ENCODE measurements around the gene USF2. TPM values are rescaled to one million over a fixed set of nuclear protein-coding genes. Genes with fewer than 3 reads are reported as not detected.
"Not testable (repeated sequence)": the region's sequence is repeated elsewhere in the genome, so short reads cannot be mapped to it uniquely, and the experiment has no call there.

USF2 gene, protein sequence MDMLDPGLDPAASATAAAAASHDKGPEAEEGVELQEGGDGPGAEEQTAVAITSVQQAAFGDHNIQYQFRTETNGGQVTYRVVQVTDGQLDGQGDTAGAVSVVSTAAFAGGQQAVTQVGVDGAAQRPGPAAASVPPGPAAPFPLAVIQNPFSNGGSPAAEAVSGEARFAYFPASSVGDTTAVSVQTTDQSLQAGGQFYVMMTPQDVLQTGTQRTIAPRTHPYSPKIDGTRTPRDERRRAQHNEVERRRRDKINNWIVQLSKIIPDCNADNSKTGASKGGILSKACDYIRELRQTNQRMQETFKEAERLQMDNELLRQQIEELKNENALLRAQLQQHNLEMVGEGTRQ
- total RNA-seq, result 100 to 1,000 TPM in 1 of 5 donors, 10 to 100 TPM in 4; 26.8 to 105 (median 71.8) TPM
- polyA plus RNA-seq, result 100 to 1,000 TPM in 1 of 3 donors, 10 to 100 TPM in 2; 83.9 to 109 (median 88.2) TPM
- long read RNA-seq, donor 1, partial matches to known transcripts, result 0 of 3 reads
- long read RNA-seq, donor 1, other reads (novel, unspliced or antisense), result 0 of 3 reads
- long read RNA-seq, donor 2, partial matches to known transcripts, result 0 of 13 reads
- long read RNA-seq, donor 2, other reads (novel, unspliced or antisense), result 0 of 13 reads
- long read RNA-seq, donor 3, transcript USF2-210 (4 exons, 510 nt), result major isoform, 5 of 14 reads
- long read RNA-seq, donor 3, transcript USF2-201 (10 exons, 1,634 nt), result major isoform, 5 of 14 reads
- long read RNA-seq, donor 3, partial matches to known transcripts, result 0 of 14 reads
- long read RNA-seq, donor 3, other reads (novel, unspliced or antisense), result 0 of 14 reads
- long read RNA-seq, donor 4, result 0 reads
- long read RNA-seq, donor 5, partial matches to known transcripts, result 12 of 29 reads
- long read RNA-seq, donor 5, other reads (novel, unspliced or antisense), result 0 of 29 reads
- long read RNA-seq, donor 6, transcript USF2-212 (4 exons, 446 nt), result minor isoform, 6 of 51 reads
- long read RNA-seq, donor 6, transcript USF2-201 (10 exons, 1,634 nt), result major isoform, 24 of 51 reads
- long read RNA-seq, donor 6, partial matches to known transcripts, result 10 of 51 reads
- long read RNA-seq, donor 6, other reads (novel, unspliced or antisense), result 0 of 51 reads
- long read RNA-seq, donor 7, transcript USF2-212 (4 exons, 446 nt), result major isoform, 5 of 52 reads
- long read RNA-seq, donor 7, partial matches to known transcripts, result 33 of 52 reads
- long read RNA-seq, donor 7, other reads (novel, unspliced or antisense), result 0 of 52 reads
- long read RNA-seq, donor 8, transcript USF2-201 (10 exons, 1,634 nt), result major isoform, 7 of 15 reads
- long read RNA-seq, donor 8, partial matches to known transcripts, result 0 of 15 reads
- long read RNA-seq, donor 8, other reads (novel, unspliced or antisense), result 0 of 15 reads
- long read RNA-seq, donor 9, partial matches to known transcripts, result 0 of 7 reads
- long read RNA-seq, donor 9, other reads (novel, unspliced or antisense), result 0 of 7 reads
- long read RNA-seq, donor 10, partial matches to known transcripts, result 0 of 2 reads
- long read RNA-seq, donor 10, other reads (novel, unspliced or antisense), result 0 of 2 reads

DNA sequence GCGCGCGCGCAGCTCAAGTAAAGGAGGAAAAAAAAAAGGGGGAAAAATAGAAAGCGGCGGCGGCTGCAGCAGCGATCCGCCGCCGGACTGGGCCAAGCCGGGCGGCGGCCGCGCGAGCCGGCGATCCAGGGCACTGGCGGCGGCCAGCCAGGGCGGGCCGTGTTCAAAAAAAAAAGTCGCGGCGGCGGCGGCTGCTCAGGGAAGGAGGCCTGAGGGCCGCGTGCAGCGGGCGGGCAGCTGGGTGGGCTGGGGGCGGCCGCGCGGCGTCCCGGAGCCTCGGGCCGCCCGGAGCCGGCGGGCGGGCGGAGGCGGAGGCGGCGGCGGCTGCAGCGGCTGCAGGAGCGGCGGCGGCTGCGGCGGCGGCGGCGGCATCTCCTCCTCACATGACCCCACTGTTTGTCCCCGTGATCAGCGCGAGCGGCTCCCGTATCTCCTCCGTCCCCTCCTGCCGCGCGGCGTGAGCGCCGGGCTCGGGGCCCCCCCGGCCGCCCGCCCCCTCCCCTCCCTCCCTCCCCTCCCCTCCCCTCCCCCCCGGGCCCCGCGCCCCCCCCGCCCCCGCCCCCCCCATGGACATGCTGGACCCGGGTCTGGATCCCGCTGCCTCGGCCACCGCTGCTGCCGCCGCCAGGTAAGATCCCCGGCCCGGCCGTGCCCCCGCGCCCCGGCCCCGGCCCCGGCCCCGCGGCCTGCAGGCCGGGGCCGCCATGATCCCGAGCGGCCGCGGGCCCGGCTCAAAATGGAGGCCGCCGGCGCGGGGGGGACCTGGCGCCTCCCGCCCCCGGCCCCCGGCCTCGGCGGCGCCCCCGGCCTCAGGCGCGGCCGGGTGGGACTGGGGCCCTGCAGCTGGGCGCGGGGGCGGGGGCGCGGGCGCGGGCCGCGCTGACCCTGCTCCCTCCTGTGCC, at the start of gene USF2:
USF2 (plus strand) TSS at position 427 of the 902 bp plus-strand sequence; CDS start at position 567, 140 bp downstream.
- DNase-seq, result peak; percentile 78 to 92
- WGBS, 5 donors, result 0 to 1% (median 0%) methylated on average over 26 to 100 of the region's 126 CpGs
- peaks cover 28 to 62% (median 45%) of the 10 kb centered on the region in 4 donors for H3K36me3 ChIP-seq

DNA sequence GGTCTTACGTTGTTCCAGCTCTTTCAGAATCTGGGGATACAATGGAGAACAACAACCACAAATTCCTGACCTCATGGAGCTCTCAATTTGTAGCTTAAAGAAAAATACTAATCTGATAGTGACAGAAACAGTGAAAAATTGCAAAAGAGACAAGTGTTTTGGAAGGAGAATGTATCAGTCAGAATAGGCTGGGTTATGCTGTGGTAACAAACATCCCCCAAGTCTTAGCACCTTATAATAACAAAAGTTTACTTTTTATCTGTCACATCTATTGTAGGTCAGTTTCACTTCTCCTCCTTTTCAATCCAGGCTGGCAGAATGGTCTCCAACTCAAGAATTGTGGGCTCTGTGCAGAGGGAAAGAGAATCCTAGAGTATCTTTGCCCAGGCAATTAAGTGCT, 49.8 kb upstream of the USF2 start:
- 67 to 90% (median 82%) methylated on average over 1 of the region's 1 CpG for WGBS, 5 donors
- Histone ChIP-seq H3K4me3 (no peak overlapping the region), H3K9me3 (peaks cover 0 to 9% (median 2%) of the 10 kb centered on the region in 4 donors), H3K36me3 (no peaks in the 10 kb centered on the region), H3K4me1 (peaks cover 13 to 24% (median 21%) of the 10 kb centered on the region in 4 donors), H3K27ac (no peak overlapping the region), H3K27me3 (no peaks in the 10 kb centered on the region)
- no peak for DNase-seq
- TF ChIP-seq POLR2AphosphoS5 (IDR thresholded peaks at IDR 0.05), result no peak
- no peak for TF ChIP-seq POLR2A (IDR thresholded peaks at IDR 0.05)
- TF ChIP-seq EP300 (IDR thresholded peaks at IDR 0.05), result no peak
- TF ChIP-seq, protein P1, sequence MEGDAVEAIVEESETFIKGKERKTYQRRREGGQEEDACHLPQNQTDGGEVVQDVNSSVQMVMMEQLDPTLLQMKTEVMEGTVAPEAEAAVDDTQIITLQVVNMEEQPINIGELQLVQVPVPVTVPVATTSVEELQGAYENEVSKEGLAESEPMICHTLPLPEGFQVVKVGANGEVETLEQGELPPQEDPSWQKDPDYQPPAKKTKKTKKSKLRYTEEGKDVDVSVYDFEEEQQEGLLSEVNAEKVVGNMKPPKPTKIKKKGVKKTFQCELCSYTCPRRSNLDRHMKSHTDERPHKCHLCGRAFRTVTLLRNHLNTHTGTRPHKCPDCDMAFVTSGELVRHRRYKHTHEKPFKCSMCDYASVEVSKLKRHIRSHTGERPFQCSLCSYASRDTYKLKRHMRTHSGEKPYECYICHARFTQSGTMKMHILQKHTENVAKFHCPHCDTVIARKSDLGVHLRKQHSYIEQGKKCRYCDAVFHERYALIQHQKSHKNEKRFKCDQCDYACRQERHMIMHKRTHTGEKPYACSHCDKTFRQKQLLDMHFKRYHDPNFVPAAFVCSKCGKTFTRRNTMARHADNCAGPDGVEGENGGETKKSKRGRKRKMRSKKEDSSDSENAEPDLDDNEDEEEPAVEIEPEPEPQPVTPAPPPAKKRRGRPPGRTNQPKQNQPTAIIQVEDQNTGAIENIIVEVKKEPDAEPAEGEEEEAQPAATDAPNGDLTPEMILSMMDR (IDR thresholded peaks at IDR 0.05), result no peak
- intact Hi-C loops (cut with DNase I; ENCODE audit: low total_unique reads), result no loop called here

More for the DNA sequence above, at the start of gene USF2:
- TF ChIP-seq, protein P1 (IDR thresholded peaks at IDR 0.05), result no peak
- TF ChIP-seq POLR2A (IDR thresholded peaks at IDR 0.05) (no peak), EP300 (IDR thresholded peaks at IDR 0.05) (no peak), POLR2AphosphoS5 (IDR thresholded peaks at IDR 0.05) (no peak)
- H3K27me3 ChIP-seq, result no peaks in the 10 kb centered on the region
- intact Hi-C loops (cut with DNase I; ENCODE audit: low total_unique reads), result loop anchor here (10.0 kb wide), 1 partner anchor 124 kb away; the partner anchor contains the start of gene FXYD7
- no peaks in the 10 kb centered on the region for H3K9me3 ChIP-seq
- peak within 1 kb of the TSS; percentile 93 to 96 (median 95) for H3K27ac ChIP-seq
- H3K4me3 ChIP-seq, result peak within 1 kb of the TSS; percentile 66 to 84 (median 75)
- H3K4me1 ChIP-seq, result peaks cover 17 to 70% (median 52%) of the 10 kb centered on the region in 4 donors

DNA sequence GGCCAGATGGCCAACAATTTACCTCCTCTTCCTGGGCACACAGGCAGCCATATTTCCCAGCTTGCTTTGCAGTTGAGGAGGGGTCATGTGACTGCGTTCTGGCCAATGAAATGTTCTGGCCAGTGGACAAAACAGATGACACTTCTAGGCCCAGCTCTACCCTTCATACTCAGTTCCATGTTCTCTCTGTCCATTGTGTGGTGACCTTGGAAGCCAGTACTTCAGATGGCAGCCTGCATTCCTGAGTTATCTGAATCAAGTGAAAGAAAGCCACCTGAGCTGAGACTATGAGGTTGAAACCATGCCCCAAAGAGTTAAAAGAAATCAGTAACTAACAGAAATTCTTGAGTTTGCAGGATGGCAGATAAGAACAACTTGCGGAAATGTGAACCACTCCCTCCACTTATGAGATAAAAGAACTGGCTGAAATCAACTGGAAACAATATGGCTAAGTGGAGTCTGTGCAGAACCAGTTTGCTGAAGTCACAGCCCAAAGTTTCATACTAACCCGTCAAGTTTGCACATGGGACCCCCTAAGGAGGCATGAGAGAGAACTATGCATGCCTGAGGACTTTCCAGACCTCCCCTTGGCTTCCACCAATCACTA, 48.3 kb upstream of the USF2 start:
- peak overlapping the region; percentile 60 to 74 (median 69) for H3K27ac ChIP-seq

DNA sequence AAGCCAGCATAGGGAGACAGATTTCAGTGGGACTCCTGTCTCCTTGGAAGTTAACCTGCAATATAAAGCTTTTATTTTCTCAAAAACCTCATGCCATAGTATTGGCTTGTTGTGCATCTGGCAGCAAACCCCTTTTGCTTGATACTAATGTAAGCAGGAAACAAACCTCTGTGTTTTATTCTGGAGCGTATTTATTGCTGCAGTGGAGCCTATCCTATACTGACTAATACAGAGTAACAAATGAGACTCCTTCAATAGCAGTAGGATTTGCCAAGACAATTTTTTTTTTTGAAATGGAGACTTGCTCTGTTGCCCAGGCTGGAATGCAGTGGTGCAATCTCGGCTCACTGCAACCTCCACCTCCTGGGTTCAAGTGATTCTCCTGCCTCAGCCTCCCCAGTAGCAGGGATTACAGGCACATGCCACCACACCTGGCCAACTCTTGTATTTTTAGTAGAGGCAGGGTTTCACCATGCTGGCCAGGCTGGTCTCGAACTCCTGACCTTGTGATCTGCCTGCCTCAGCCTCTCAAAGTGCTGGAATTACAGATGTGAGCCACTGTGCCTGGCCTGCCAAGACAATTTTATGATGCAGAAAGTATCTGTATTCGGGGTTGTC, 47.7 kb upstream of the USF2 start:
- intact Hi-C loops (cut with DNase I; ENCODE audit: low total_unique reads); H3K27me3 ChIP-seq; DNase-seq; H3K4me3 ChIP-seq; H3K36me3 ChIP-seq; H3K9me3 ChIP-seq: not testable (repeated sequence)
- Histone ChIP-seq H3K27ac (peak overlapping the region; percentile 60 to 74 (median 69)), H3K4me1 (peaks cover 5 to 30% (median 19%) of the 10 kb centered on the region in 4 donors)
- WGBS, 5 donors, result 63 to 89% (median 82%) methylated on average over 4 of the region's 4 CpGs

More for the DNA sequence above, 48.3 kb upstream of the USF2 start:
- 33 to 49% (median 37%) methylated on average over 3 of the region's 3 CpGs for WGBS, 5 donors
- Histone ChIP-seq H3K9me3 (peaks cover 0 to 9% (median 2%) of the 10 kb centered on the region in 4 donors), H3K4me3 (no peak overlapping the region), H3K4me1 (peaks cover 5 to 26% (median 19%) of the 10 kb centered on the region in 4 donors), H3K27me3 (peaks cover 0 to 10% (median 0%) of the 10 kb centered on the region in 3 donors), H3K36me3 (no peaks in the 10 kb centered on the region)
- peak in 1 of 2 donors; percentile 73 for DNase-seq
- TF ChIP-seq POLR2A (IDR thresholded peaks at IDR 0.05) (no peak), EP300 (IDR thresholded peaks at IDR 0.05) (no peak), POLR2AphosphoS5 (IDR thresholded peaks at IDR 0.05) (peak in 2 of 3 donors; percentile 18 to 48)
- TF ChIP-seq, protein P1 (IDR thresholded peaks at IDR 0.05), result no peak
- intact Hi-C loops (cut with DNase I; ENCODE audit: low total_unique reads), result no loop called here

Measured in stomach (tissue), 19 donors.